GM18520 (cell line): ENCODE results near the gene TRABD2A.
"Not testable (repeated sequence)": the region's sequence is repeated elsewhere in the genome, so short reads cannot be mapped to it uniquely, and the experiment has no call there.

Experiments used
- ATAC-seq: cut with Tn5 transposase; IDR thresholded peaks from one replicate; pipeline ENCODE4 v1.9.1; 2021; ENCODE audit not compliant: unreplicated experiment

TRABD2A gene, protein sequence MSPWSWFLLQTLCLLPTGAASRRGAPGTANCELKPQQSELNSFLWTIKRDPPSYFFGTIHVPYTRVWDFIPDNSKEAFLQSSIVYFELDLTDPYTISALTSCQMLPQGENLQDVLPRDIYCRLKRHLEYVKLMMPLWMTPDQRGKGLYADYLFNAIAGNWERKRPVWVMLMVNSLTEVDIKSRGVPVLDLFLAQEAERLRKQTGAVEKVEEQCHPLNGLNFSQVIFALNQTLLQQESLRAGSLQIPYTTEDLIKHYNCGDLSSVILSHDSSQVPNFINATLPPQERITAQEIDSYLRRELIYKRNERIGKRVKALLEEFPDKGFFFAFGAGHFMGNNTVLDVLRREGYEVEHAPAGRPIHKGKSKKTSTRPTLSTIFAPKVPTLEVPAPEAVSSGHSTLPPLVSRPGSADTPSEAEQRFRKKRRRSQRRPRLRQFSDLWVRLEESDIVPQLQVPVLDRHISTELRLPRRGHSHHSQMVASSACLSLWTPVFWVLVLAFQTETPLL

GRCh38 chr2:84880645-84881521, at the start of gene TRABD2A:
TSS of gene TRABD2A (minus strand) at chr2:84881084. CDS start at chr2:84881039, 45 bp downstream.
- ATAC-seq = no peak

DNA sequence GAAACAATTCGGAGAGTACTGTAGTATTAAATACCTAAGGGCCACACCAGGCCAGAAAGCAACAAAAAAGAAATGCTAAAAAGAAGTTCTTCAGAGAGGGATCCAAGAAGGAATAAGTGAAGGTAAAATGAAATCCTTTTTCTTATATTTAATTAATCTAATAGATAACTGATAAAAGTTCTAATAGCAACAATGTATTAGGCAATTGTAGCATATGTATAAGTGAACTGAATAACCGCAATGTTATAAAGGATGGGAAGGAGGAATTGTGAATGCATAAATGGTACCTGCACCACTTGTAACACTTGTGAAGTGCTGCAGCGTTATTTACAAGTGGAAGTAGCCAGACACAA, 46.4 kb upstream of the TRABD2A start:
- no peak for ATAC-seq

DNA sequence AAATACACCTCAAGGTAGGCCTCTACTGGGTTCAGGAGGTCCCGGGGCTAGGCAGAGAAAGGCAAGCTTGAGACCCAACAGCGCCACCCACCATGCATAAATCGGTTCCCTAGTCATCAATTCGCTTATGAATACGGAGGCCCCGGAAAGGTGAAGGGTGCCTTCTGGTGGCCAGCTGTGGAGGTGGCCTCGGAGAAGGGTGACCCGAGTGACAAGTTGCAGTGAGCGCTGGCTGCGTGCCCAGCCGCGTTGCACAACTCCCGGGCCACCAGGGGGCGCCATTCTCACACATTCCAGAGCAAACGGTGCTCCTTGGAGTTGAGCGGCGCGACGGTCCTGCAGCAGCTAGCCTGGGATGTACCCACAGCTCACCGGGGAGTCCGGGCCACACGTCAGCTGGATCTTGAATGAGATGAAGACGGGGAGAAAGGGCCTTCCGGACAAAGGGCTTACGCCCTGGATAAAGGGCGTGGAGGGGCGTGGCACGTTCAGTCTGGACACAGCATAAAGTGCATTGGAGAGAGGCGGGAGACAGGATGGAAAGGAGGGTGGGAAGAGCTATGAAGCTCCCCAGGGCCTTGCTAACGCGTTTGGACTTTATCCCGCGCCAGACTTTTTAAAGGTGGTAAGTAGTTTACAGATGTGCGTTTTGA, 45.0 kb upstream of the TRABD2A start:
- ATAC-seq = peak; percentile 83

DNA sequence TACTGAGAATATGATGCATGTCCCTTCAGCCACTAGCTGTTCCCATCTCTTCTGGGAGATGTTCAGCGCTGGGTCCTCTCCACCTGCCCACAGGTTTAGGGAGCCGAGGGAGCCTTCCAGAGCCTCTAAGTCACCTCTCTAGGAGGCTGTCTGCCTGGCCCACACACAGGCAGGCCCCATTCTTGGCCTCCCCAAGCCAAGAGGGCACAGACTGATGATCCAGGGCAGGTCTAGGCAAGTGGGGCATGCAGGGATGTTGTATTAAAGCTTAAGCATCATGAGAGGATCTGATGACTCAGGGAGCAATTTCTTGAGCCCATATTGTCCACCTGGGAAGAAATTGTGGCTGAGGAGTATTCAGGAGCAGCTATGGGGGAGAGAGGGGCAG, 44.4 kb upstream of the TRABD2A start:
- no peak for ATAC-seq

GRCh38 chr2:84924173-84925106, 43.6 kb upstream of the TRABD2A start:
- ATAC-seq = peak; percentile 20

DNA sequence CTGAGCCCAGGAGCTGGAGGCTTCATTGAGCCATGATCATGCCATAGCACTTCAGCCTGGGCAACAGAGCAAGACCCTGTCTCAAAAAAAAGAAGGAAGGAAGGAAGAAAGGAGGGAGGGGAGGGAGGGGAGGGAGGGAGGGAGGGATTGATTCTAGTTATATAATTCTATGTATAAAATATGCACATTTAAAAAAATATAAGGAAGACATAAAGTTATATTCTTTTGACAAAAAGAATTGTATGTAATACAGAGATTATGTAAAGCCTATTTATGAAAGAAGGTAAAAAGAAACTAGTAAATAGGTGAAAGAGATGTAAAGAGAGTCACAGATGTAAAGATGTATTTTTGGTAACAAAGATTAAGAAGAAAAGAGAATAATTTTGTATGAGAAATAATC, 42.1 kb upstream of the TRABD2A start:
- ATAC-seq = no peak

GRCh38 chr2:84919885-84920580, 39.1 kb upstream of the TRABD2A start:
- peak; percentile 25 for ATAC-seq

DNA sequence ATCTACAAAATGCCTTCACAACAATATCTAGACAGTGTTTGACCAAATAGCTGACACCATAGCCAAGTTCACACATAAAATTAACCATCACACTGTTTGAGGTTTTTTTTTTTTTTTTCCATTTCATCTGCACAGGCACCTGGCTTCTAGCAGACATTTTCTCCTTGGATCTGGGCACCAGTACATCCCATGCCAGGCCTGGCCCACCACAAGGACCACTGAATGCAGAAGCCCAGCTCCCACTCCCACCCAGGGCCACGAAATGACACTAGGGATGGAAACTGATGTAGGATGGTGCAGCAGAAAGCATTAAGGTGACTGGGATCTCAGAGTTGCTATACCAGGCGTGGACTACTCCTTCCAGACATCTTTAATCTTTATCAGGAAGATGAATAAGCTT, 37.5 kb upstream of the TRABD2A start:
- no peak for ATAC-seq

GRCh38 chr2:84917821-84918220, 36.9 kb upstream of the TRABD2A start:
- not testable (repeated sequence) for ATAC-seq

- not testable (repeated sequence) for ATAC-seq
Observed at GRCh38 chr2:84915675-84916074, 34.8 kb upstream of the TRABD2A start.

DNA sequence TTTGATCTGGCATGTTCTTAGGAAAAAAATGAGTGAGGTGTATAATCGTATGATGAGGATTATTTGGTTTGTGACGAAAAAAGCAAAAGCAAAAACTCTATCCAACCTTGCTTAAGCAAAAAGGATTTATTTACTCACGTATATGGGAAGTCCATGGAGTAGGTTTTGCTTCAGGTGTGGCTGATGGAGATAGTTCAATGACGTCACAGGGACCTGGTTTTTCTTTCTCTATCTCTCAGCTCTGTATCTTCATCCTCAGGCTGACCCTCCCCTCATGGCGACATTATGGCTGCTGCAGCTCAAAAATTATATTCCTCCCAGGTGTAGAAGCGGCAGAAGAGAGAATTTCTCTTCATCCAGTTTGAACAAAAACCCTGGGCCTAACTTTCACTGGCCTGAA, 33.5 kb upstream of the TRABD2A start:
- ATAC-seq = no peak

- ATAC-seq = no peak
Observed at GRCh38 chr2:84912984-84913383, 32.1 kb upstream of the TRABD2A start.

- ATAC-seq = no peak
Observed at GRCh38 chr2:84911135-84911678, 30.3 kb upstream of the TRABD2A start.

GRCh38 chr2:84908948-84909713, 28.2 kb upstream of the TRABD2A start:
- no peak for ATAC-seq

DNA sequence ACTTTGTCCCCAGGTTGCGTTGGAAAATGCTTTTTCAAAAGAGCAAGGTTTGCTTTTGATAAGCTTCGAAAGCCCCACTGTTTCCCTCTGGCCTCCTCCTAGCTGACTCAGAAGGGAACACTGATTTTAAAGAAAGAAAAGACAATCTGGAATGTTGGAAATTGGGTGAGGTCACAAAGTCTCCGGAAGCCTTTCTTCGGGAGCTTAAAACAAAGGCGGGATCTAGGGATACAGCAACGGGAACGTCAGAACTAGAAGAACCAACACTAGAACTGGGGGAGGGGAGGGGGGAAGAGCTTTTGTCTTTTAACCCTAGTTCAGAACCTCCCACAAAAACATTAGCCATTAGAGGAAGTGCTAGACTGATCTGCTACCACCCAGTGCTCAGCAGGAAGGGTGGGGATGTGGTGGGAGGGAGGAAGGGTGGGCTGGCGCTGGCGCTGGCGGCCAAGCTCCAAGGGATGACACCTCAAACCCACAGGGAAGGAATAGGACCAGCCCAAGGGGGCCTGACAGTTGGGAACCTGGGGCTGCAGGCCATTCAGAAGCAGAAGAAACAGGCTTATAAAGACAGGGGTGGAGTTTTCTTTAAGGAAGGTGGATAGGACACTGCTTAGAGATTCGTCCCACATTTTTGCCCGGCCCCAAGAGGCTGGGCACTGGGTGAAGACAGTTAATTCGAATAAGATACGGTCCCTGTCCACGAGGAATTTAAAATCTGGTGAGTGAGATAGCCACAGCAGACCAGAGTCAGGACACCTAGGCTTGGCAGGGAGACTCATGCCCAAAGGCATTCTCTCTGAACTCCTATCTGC, 26.2 kb upstream of the TRABD2A start:
- ATAC-seq = no peak

- peak; percentile 8 for ATAC-seq
Observed at GRCh38 chr2:84906108-84906899, 25.4 kb upstream of the TRABD2A start.
